ENCODE results near the gene VPS11.
A peak's percentile ranks its signal among the peaks of the same experiment; 100 is the strongest.
"Not testable (repeated sequence)": the region's sequence is repeated elsewhere in the genome, so short reads cannot be mapped to it uniquely, and the experiment has no call there.

VPS11 gene

GRCh38 chr11:119084663-119085436, 17.2 kb downstream of the VPS11 start, which contains the start of gene HMBS:
Gene HMBS (plus strand): TSS chr11:119084881. CDS start chr11:119085034, 153 bp downstream.
- DNase-seq = peak; percentile 81

GRCh38 chr11:119085437-119085847, 17.8 kb downstream of the VPS11 start:
- DNase-seq = no peak

GRCh38 chr11:119087123-119087522, 19.5 kb downstream of the VPS11 start:
- no peak for DNase-seq

- no peak for DNase-seq
These were observed 20.2 kb downstream of the VPS11 start for GRCh38 chr11:119087747-119088241.

GRCh38 chr11:119088406-119088805, 20.8 kb downstream of the VPS11 start:
- no peak for DNase-seq

GRCh38 chr11:119089319-119089718, 21.7 kb downstream of the VPS11 start:
- DNase-seq = no peak

- DNase-seq = peak; percentile 64
These were observed 23.6 kb downstream of the VPS11 start for GRCh38 chr11:119091178-119091577.

GRCh38 chr11:119091966-119092879, 24.6 kb downstream of the VPS11 start:
- DNase-seq = no peak

GRCh38 chr11:119092880-119093842, 25.5 kb downstream of the VPS11 start:
- no peak for DNase-seq

- no peak for DNase-seq
These were observed 26.6 kb downstream of the VPS11 start for GRCh38 chr11:119093942-119094815.

GRCh38 chr11:119094816-119095065, 27.1 kb downstream of the VPS11 start:
- no peak for DNase-seq

GRCh38 chr11:119095066-119095880, 27.7 kb downstream of the VPS11 start:
- peak; percentile 94 for DNase-seq

- no peak for DNase-seq
These were observed 32.1 kb downstream of the VPS11 start for GRCh38 chr11:119099711-119100110.

GRCh38 chr11:119100246-119100970, 32.8 kb downstream of the VPS11 start:
- peak; percentile 65 for DNase-seq

- DNase-seq = no peak
These were observed 33.6 kb downstream of the VPS11 start for GRCh38 chr11:119100994-119101758.

GRCh38 chr11:119101759-119102423, 34.3 kb downstream of the VPS11 start, which contains the start of gene DPAGT1:
Gene DPAGT1 (minus strand): TSS chr11:119101853. CDS start chr11:119101655, 198 bp downstream.
- peak; percentile 84 for DNase-seq

GRCh38 chr11:119103161-119103664, 35.6 kb downstream of the VPS11 start:
- DNase-seq = not testable (repeated sequence)

- no peak for DNase-seq
These were observed 36.2 kb downstream of the VPS11 start for GRCh38 chr11:119103793-119104192.

All from 8988T (cell line).